CD14-positive monocyte (primary cell): ENCODE measurements around the gene CENPU. TPM values are rescaled to one million over a fixed set of nuclear protein-coding genes. Genes with fewer than 3 reads are reported as not detected.

ENCODE experiments used
- DNase-seq, 3 donors: peaks; one replicate each; pipeline ENCODE4 v3.0.0-alpha.2; 2011 to 2022
- H2AFZ ChIP-seq: 2 replicates; pipeline ENCODE4 v1.6.0; 2012; ENCODE audit warnings: mild to moderate bottlenecking, low read depth, low read length, inconsistent platforms; ENCODE audit not compliant: insufficient read depth, poor library complexity, severe bottlenecking
- H3K27ac ChIP-seq, 2 donors: 1 replicate in 1 of 2; 2 replicates in 1 of 2; pipeline ENCODE4 v1.5.1; 2012 to 2013; ENCODE audit warnings: low read length in 2 of 2, control low read depth in 1 of 2, inconsistent platforms in 1 of 2, low read depth in 1 of 2, mild to moderate bottlenecking in 1 of 2
- H3K27me3 ChIP-seq, 2 donors: one replicate each; pipeline versions ENCODE4 v1.6.0 to v1.6.1; 2011 to 2013; ENCODE audit warnings: low read length in 2 of 2; ENCODE audit not compliant: control insufficient read depth in 2 of 2, insufficient read depth in 2 of 2
- H3K36me3 ChIP-seq, 2 donors: replicated peaks in 1 of 2; 1 replicate in 1 of 2; 2 replicates in 1 of 2; pipeline versions ENCODE4 v1.5.1 to v1.6.1; 2012 to 2013; ENCODE audit warnings: low read length in 2 of 2, control low read depth in 1 of 2, inconsistent platforms in 1 of 2, mild to moderate bottlenecking in 1 of 2; ENCODE audit not compliant: insufficient read depth in 2 of 2, control insufficient read depth in 1 of 2
- H3K4me1 ChIP-seq, 2 donors: 1 replicate in 1 of 2; 2 replicates in 1 of 2; pipeline versions ENCODE4 v1.5.1 to v1.6.1; 2012 to 2013; ENCODE audit warnings: low read length in 2 of 2, control low read depth in 1 of 2, inconsistent platforms in 1 of 2, mild to moderate bottlenecking in 1 of 2, moderate library complexity in 1 of 2; ENCODE audit not compliant: insufficient read depth in 2 of 2, control insufficient read depth in 1 of 2
- H3K4me2 ChIP-seq: replicated peaks from 2 replicates; pipeline ENCODE3; 2012; ENCODE audit warnings: low read length, moderate library complexity, mild to moderate bottlenecking; ENCODE audit not compliant: poor library complexity, severe bottlenecking; ENCODE audit errors: extremely low read depth
- H3K4me3 ChIP-seq, 3 experiments: fragments of 200-600 bp in 1 of 3; sonication (generic) in 1 of 3; replicated peaks in 1 of 3; 1 replicate in 2 of 3; 2 replicates in 1 of 3; pipeline ENCODE4 v1.5.1; 2011 to 2013; ENCODE audit warnings: low read length in 3 of 3, mild to moderate bottlenecking in 3 of 3, control low read depth in 2 of 3, low read depth in 2 of 3, inconsistent platforms in 1 of 3, moderate library complexity in 1 of 3
- H3K79me2 ChIP-seq: 2 replicates; pipeline ENCODE4 v1.6.0; 2012; ENCODE audit warnings: mild to moderate bottlenecking, control low read depth, inconsistent platforms, low read length, moderate library complexity; ENCODE audit not compliant: insufficient read depth
- H3K9ac ChIP-seq: 2 replicates; pipeline ENCODE4 v1.6.0; 2017; ENCODE audit warnings: low read length, mild to moderate bottlenecking; ENCODE audit not compliant: insufficient read depth, poor library complexity, severe bottlenecking
- H3K9me3 ChIP-seq, 2 donors: replicated peaks in 1 of 2; 1 replicate in 1 of 2; 2 replicates in 1 of 2; pipeline versions ENCODE4 v1.5.1 to v1.6.1; 2012 to 2013; ENCODE audit warnings: low read length in 2 of 2, control low read depth in 1 of 2; ENCODE audit not compliant: control insufficient read depth in 1 of 2, insufficient read depth in 1 of 2
- H4K20me1 ChIP-seq: 2 replicates; pipeline ENCODE4 v1.6.0; 2012; ENCODE audit warnings: mild to moderate bottlenecking, low read length, control low read depth, moderate library complexity; ENCODE audit not compliant: insufficient read depth
- H3K27ac Mint-ChIP-seq, 7 donors: one replicate each; pipeline ENCODE4 v1.8.0; 2020; ENCODE audit warnings: mild to moderate bottlenecking in 7 of 7, mixed read lengths in 7 of 7, moderate library complexity in 6 of 7, inconsistent platforms in 2 of 7
- H3K27me3 Mint-ChIP-seq, 3 donors: one replicate each; pipeline ENCODE4 v1.8.0; 2021 to 2022; ENCODE audit warnings: low read depth in 3 of 3, mild to moderate bottlenecking in 3 of 3, mixed read lengths in 3 of 3, moderate library complexity in 3 of 3, inconsistent platforms in 1 of 3
- H3K36me3 Mint-ChIP-seq, 2 donors: one replicate each; pipeline ENCODE4 v1.8.0; 2020; ENCODE audit warnings: mixed read lengths in 2 of 2, inconsistent platforms in 1 of 2, mild to moderate bottlenecking in 1 of 2
- H3K4me1 Mint-ChIP-seq: one replicate; pipeline ENCODE4 v1.8.0; 2020; ENCODE audit warnings: mild to moderate bottlenecking, mixed read lengths
- H3K4me3 Mint-ChIP-seq, 2 donors: one replicate each; pipeline ENCODE4 v1.8.0; 2020; ENCODE audit warnings: mild to moderate bottlenecking in 2 of 2, mixed read lengths in 2 of 2, moderate library complexity in 1 of 2
- H3K9me3 Mint-ChIP-seq, 7 donors: one replicate each; pipeline ENCODE4 v1.8.0; 2020 to 2022; ENCODE audit warnings: mixed read lengths in 7 of 7, mild to moderate bottlenecking in 6 of 7, moderate library complexity in 6 of 7, inconsistent platforms in 2 of 7
- WGBS: methylation state at CpG from one replicate; pipeline ENCODE4 v1.1.5; 2013; ENCODE audit warnings: missing lambda C conversion rate; ENCODE audit not compliant: insufficient coverage; 5-methylcytosine and 5-hydroxymethylcytosine counted together
- intact Hi-C, 2 donors: fragments of 100-400 bp; cut with micrococcal nuclease; formaldehyde crosslinking; loops; one replicate each; pipeline versions ENCODE4 v1.15.0 to v1.15.1; 2023
- polyA plus RNA-seq, 3 donors: library from polyadenylated mRNA; depleted of rRNA in 1 of 3; unstranded in 2 of 3; stranded (reverse) in 1 of 3; fragments of 300-500 nt in 2 of 3; fragments of >200 nt in 1 of 3; fragmentation: Illumina TruSeq in 2 of 3; gene quantifications; 1 replicate in 2 of 3; 2 replicates in 1 of 3; pipeline ENCODE4 v1.2.3, GENCODE V29; 2012 to 2021
- TF ChIP-seq, protein P1 (sequence below): fragments of 200-600 bp; IDR thresholded peaks from one replicate; pipeline ENCODE4 v1.8.0; 2022; ENCODE audit warnings: antibody characterized with exemption, mild to moderate bottlenecking

Gene CENPU
- polyA plus RNA-seq, 3 donors: 1.2 to 1.6 (median 1.5) TPM

DNA sequence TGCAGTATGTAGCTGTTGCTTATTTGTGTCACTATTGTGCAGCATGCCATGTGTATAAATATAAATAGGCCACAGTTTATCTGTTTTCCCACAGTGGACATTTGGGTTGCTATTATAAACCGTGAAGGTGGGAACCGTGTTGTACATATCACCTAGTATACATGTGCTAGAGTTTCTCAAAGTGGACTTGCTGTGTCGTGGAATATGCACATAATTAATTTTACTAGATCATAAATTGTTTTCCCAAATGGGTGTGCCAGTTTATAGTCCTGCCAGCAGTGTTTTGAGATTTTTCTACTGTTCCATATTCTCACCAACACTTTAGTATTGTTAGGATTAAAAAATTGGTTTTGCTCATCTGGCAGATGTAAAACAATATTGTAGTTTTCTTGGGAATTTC lies 45.9 kb downstream of the CENPU start:
- no peaks in the 10 kb centered on the region for H3K27me3 ChIP-seq
- intact Hi-C loops: no loop called here
- H3K9ac ChIP-seq: no peak overlapping the region
- no CpG with 5 or more reads among the region's 3 CpGs for WGBS
- TF ChIP-seq, protein P1, sequence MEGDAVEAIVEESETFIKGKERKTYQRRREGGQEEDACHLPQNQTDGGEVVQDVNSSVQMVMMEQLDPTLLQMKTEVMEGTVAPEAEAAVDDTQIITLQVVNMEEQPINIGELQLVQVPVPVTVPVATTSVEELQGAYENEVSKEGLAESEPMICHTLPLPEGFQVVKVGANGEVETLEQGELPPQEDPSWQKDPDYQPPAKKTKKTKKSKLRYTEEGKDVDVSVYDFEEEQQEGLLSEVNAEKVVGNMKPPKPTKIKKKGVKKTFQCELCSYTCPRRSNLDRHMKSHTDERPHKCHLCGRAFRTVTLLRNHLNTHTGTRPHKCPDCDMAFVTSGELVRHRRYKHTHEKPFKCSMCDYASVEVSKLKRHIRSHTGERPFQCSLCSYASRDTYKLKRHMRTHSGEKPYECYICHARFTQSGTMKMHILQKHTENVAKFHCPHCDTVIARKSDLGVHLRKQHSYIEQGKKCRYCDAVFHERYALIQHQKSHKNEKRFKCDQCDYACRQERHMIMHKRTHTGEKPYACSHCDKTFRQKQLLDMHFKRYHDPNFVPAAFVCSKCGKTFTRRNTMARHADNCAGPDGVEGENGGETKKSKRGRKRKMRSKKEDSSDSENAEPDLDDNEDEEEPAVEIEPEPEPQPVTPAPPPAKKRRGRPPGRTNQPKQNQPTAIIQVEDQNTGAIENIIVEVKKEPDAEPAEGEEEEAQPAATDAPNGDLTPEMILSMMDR: no peak
- H3K27ac ChIP-seq: no peak overlapping the region
- no peaks in the 10 kb centered on the region for H4K20me1 ChIP-seq
- peaks cover 8 to 10% of the 10 kb centered on the region in 2 donors for H3K36me3 ChIP-seq
- no peaks in the 10 kb centered on the region for H3K9me3 ChIP-seq
- Mint-ChIP-seq H3K9me3 (no peaks in the 10 kb centered on the region), H3K4me1 (peaks cover 16% of the 10 kb centered on the region), H3K27me3 (no peaks in the 10 kb centered on the region), H3K4me3 (no peak overlapping the region), H3K27ac (no peak overlapping the region), H3K36me3 (peaks cover 30 to 37% of the 10 kb centered on the region in 2 donors)
- H3K79me2 ChIP-seq: no peaks in the 10 kb centered on the region
- H3K4me2 ChIP-seq: no peak overlapping the region
- H2AFZ ChIP-seq: no peak overlapping the region
- peaks cover 14 to 16% of the 10 kb centered on the region in 2 donors for H3K4me1 ChIP-seq
- DNase-seq: no peak
- no peak overlapping the region for H3K4me3 ChIP-seq

- Histone ChIP-seq H3K9me3 (no peaks in the 10 kb centered on the region), H3K4me3 (peak overlapping the region in 1 of 3 experiments; percentile 53), H3K9ac (peak overlapping the region; percentile 2), H2AFZ (peak overlapping the region; percentile 66), H3K79me2 (no peaks in the 10 kb centered on the region), H3K27ac (peak overlapping the region; percentile 54 to 77), H3K36me3 (no peaks in the 10 kb centered on the region), H3K4me2 (peak overlapping the region; percentile 56), H3K27me3 (no peaks in the 10 kb centered on the region), H3K4me1 (peaks cover 24% of the 10 kb centered on the region in 2 donors), H4K20me1 (no peaks in the 10 kb centered on the region)
- intact Hi-C loops: no loop called here
- DNase-seq: peak; percentile 59 to 67 (median 60)
- peaks cover 17 to 20% of the 10 kb centered on the region in 2 donors for H3K36me3 Mint-ChIP-seq
- H3K27me3 Mint-ChIP-seq: no peaks in the 10 kb centered on the region
- H3K4me3 Mint-ChIP-seq: peak overlapping the region; percentile 47 to 72
- 5% methylated on average over 4 of the region's 5 CpGs for WGBS
- peak overlapping the region; percentile 49 to 93 (median 85) for H3K27ac Mint-ChIP-seq
- H3K9me3 Mint-ChIP-seq: no peaks in the 10 kb centered on the region
- TF ChIP-seq, protein P1: no peak
- peaks cover 29% of the 10 kb centered on the region for H3K4me1 Mint-ChIP-seq
Measured at GRCh38 chr4:184684491-184685189, 49.3 kb downstream of the CENPU start.
